CD4-positive, CD25-positive, alpha-beta regulatory T cell (primary cell): ENCODE measurements around the gene IGFL1. TPM values are rescaled to one million over a fixed set of nuclear protein-coding genes. Genes with fewer than 3 reads are reported as not detected.
"Not testable (repeated sequence)": the region's sequence is repeated elsewhere in the genome, so short reads cannot be mapped to it uniquely, and the experiment has no call there.

Source experiments
- ATAC-seq, 2 donors: fragments of 150-1000 bp; cut with Tn5 transposase; one replicate each; pipeline ENCODE4 v1.10.0; 2021; ENCODE audit warnings: low read depth in 2 of 2, moderate number of reproducible peaks in 2 of 2, moderate library complexity in 1 of 2
- DNase-seq, 3 donors: peaks; one replicate each; pipeline versions ENCODE4 v3.0.0 to v3.0.0-alpha.2; 2012 to 2022; ENCODE audit warnings: mixed read lengths in 1 of 3
- H3K27ac ChIP-seq: one replicate; pipeline ENCODE4 v1.7.0; 2013; ENCODE audit warnings: mild to moderate bottlenecking, low read length; ENCODE audit not compliant: insufficient read depth, poor library complexity, severe bottlenecking
- H3K27me3 ChIP-seq: one replicate; pipeline ENCODE4 v1.7.0; 2013; ENCODE audit warnings: low read length; ENCODE audit not compliant: control insufficient read depth, insufficient read depth
- H3K36me3 ChIP-seq: one replicate; pipeline ENCODE4 v1.7.0; 2013; ENCODE audit warnings: mild to moderate bottlenecking, low read length, moderate library complexity; ENCODE audit not compliant: control insufficient read depth, insufficient read depth
- H3K4me1 ChIP-seq: 2 replicates; pipeline ENCODE4 v1.7.0; 2013; ENCODE audit warnings: mild to moderate bottlenecking, low read length; ENCODE audit not compliant: insufficient read depth, control insufficient read depth, poor library complexity, severe bottlenecking
- H3K4me3 ChIP-seq: one replicate; pipeline ENCODE4 v1.7.0; 2013; ENCODE audit warnings: low read depth, mild to moderate bottlenecking, low read length, moderate library complexity
- H3K9me3 ChIP-seq, 2 experiments: 1 replicate in 1 of 2; 2 replicates in 1 of 2; pipeline ENCODE4 v1.7.0; 2013; ENCODE audit warnings: low read length in 2 of 2, mild to moderate bottlenecking in 1 of 2, moderate library complexity in 1 of 2; ENCODE audit not compliant: control insufficient read depth in 2 of 2
- H3K27ac Mint-ChIP-seq, 3 donors: one replicate each; pipeline ENCODE4 v1.8.0; 2020 to 2022; ENCODE audit warnings: mild to moderate bottlenecking in 3 of 3, mixed read lengths in 3 of 3, moderate library complexity in 2 of 3
- H3K27me3 Mint-ChIP-seq: one replicate; pipeline ENCODE4 v1.8.0; 2022; ENCODE audit warnings: mild to moderate bottlenecking, mixed read lengths
- H3K36me3 Mint-ChIP-seq: one replicate; pipeline ENCODE4 v1.8.0; 2020; ENCODE audit warnings: mixed read lengths
- H3K4me1 Mint-ChIP-seq, 4 donors: one replicate each; pipeline ENCODE4 v1.8.0; 2020 to 2022; ENCODE audit warnings: mixed read lengths in 4 of 4, mild to moderate bottlenecking in 1 of 4
- H3K4me3 Mint-ChIP-seq, 4 donors: one replicate each; pipeline ENCODE4 v1.8.0; 2020 to 2022; ENCODE audit warnings: mild to moderate bottlenecking in 4 of 4, mixed read lengths in 4 of 4, moderate library complexity in 3 of 4
- H3K9me3 Mint-ChIP-seq, 7 donors: one replicate each; pipeline ENCODE4 v1.8.0; 2020 to 2022; ENCODE audit warnings: mixed read lengths in 7 of 7, mild to moderate bottlenecking in 3 of 7, moderate library complexity in 2 of 7
- polyA plus RNA-seq, 4 donors: library from polyadenylated mRNA; unstranded; fragments of 300-500 nt; fragmentation: Illumina TruSeq; gene quantifications; one replicate each; pipeline ENCODE4 v1.2.3, GENCODE V29; 2021
- total RNA-seq: library from RNA; stranded (reverse); gene quantifications from one replicate; pipeline ENCODE4 v1.2.3, GENCODE V29; 2022

The IGFL1 gene
- total and polyA plus RNA-seq, 5 donors from 2014 or later: not detected

- Histone ChIP-seq H3K9me3 (no peaks in the 10 kb centered on the region), H3K27ac (no peak overlapping the region), H3K4me3 (no peak overlapping the region), H3K4me1 (no peaks in the 10 kb centered on the region), H3K36me3 (no peaks in the 10 kb centered on the region), H3K27me3 (no peaks in the 10 kb centered on the region)
- Mint-ChIP-seq H3K27ac (no peak overlapping the region), H3K36me3 (no peaks in the 10 kb centered on the region), H3K4me3 (no peak overlapping the region), H3K9me3 (peaks cover 0 to 5% (median 0%) of the 10 kb centered on the region in 7 donors), H3K4me1 (peaks cover 0 to 8% (median 2%) of the 10 kb centered on the region in 4 donors), H3K27me3 (peaks cover 22% of the 10 kb centered on the region)
- no peak for DNase-seq
- no peak for ATAC-seq
Observed at GRCh38 chr19:46221152-46221551, 8.4 kb upstream of the IGFL1 start.

DNA sequence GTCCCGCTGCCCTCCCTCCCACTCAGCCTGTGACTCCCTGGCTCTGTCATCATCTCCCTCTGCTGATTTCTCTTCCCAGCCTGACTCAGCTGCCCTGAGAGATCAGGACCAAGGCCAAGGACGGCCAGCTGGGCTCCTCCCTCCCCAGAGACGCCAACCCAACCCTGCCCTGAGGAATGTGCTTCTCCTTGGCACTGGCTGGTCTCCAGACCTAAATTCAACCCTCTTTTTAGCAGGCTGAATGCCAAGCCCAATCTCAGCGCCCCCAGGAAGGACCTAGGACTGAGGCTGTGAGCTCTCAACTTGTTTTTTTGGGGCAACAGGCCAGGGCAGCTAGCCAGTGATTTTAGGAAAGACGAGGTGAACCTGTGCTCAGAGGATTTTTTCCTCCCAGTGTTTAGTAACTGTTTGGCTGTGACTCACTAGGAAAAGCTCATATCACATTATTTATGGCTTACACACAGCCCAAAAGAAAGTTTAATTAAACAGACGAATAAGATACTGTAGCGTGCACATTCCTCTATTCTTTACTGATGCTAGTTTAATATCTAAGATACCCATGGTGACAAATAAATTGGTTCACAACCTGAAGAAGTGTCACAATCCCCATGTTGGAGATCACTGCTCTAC is 7.4 kb upstream of the IGFL1 start:
- no peak overlapping the region for H3K4me3 ChIP-seq
- Mint-ChIP-seq H3K4me3 (no peak overlapping the region), H3K4me1 (peaks cover 0 to 8% (median 2%) of the 10 kb centered on the region in 4 donors), H3K27ac (no peak overlapping the region), H3K9me3 (peaks cover 0 to 4% (median 0%) of the 10 kb centered on the region in 7 donors), H3K36me3 (no peaks in the 10 kb centered on the region), H3K27me3 (peaks cover 19% of the 10 kb centered on the region)
- ATAC-seq: no peak
- no peaks in the 10 kb centered on the region for H3K9me3 ChIP-seq
- DNase-seq: no peak
- no peaks in the 10 kb centered on the region for H3K4me1 ChIP-seq
- H3K27me3 ChIP-seq: no peaks in the 10 kb centered on the region
- no peak overlapping the region for H3K27ac ChIP-seq
- no peaks in the 10 kb centered on the region for H3K36me3 ChIP-seq

- not testable (repeated sequence) for H3K4me3 ChIP-seq, H3K36me3 ChIP-seq, DNase-seq, H3K4me1 Mint-ChIP-seq, H3K9me3 ChIP-seq, H3K36me3 Mint-ChIP-seq, H3K27ac ChIP-seq, H3K27ac Mint-ChIP-seq, H3K27me3 ChIP-seq, H3K4me3 Mint-ChIP-seq, ATAC-seq, H3K4me1 ChIP-seq, H3K9me3 Mint-ChIP-seq
- H3K27me3 Mint-ChIP-seq: peaks cover 19% of the 10 kb centered on the region
Observed at GRCh38 chr19:46223787-46224186, 5.8 kb upstream of the IGFL1 start.

DNA sequence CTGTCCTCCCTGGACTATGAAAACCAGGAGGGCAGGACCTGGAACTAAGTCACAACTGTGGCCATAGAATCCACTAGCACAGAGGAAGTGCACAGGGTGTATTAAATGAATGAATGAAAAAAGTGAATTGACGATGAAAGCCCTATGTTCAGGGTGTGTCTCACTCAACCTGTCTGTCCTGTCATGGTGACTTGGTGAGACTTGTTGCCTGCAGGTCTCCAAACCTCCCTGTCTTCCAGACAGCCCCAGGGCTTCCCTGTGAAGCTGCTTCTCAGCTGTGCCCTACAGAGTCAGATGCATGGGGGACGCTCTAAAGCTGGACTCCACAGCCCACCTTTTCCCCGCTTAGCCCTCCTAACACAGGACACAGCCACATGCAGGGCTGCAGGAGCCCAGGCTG is 4.8 kb upstream of the IGFL1 start:
- Mint-ChIP-seq H3K36me3 (no peaks in the 10 kb centered on the region), H3K4me1 (peaks cover 0 to 8% (median 2%) of the 10 kb centered on the region in 4 donors), H3K27ac (no peak overlapping the region), H3K4me3 (no peak overlapping the region), H3K9me3 (peaks cover 0 to 3% (median 0%) of the 10 kb centered on the region in 7 donors), H3K27me3 (peaks cover 19% of the 10 kb centered on the region)
- Histone ChIP-seq H3K9me3 (no peaks in the 10 kb centered on the region), H3K27ac (no peak overlapping the region), H3K36me3 (no peaks in the 10 kb centered on the region), H3K4me1 (no peaks in the 10 kb centered on the region), H3K27me3 (no peaks in the 10 kb centered on the region), H3K4me3 (no peak overlapping the region)
- no peak for DNase-seq
- no peak for ATAC-seq

- Histone ChIP-seq H3K36me3 (no peaks in the 10 kb centered on the region), H3K4me1 (no peaks in the 10 kb centered on the region), H3K4me3 (no peak overlapping the region), H3K27me3 (no peaks in the 10 kb centered on the region), H3K9me3 (no peaks in the 10 kb centered on the region), H3K27ac (no peak overlapping the region)
- DNase-seq: peak in 1 of 3 donors; percentile 23
- peaks cover 21% of the 10 kb centered on the region for H3K27me3 Mint-ChIP-seq
- H3K27ac Mint-ChIP-seq: no peak overlapping the region
- no peaks in the 10 kb centered on the region for H3K36me3 Mint-ChIP-seq
- H3K4me3 Mint-ChIP-seq: no peak overlapping the region
- H3K4me1 Mint-ChIP-seq: peaks cover 0 to 8% (median 3%) of the 10 kb centered on the region in 4 donors
- no peak for ATAC-seq
- H3K9me3 Mint-ChIP-seq: peaks cover 0 to 3% (median 0%) of the 10 kb centered on the region in 7 donors
Observed at GRCh38 chr19:46225558-46226004, 4.0 kb upstream of the IGFL1 start.

DNA sequence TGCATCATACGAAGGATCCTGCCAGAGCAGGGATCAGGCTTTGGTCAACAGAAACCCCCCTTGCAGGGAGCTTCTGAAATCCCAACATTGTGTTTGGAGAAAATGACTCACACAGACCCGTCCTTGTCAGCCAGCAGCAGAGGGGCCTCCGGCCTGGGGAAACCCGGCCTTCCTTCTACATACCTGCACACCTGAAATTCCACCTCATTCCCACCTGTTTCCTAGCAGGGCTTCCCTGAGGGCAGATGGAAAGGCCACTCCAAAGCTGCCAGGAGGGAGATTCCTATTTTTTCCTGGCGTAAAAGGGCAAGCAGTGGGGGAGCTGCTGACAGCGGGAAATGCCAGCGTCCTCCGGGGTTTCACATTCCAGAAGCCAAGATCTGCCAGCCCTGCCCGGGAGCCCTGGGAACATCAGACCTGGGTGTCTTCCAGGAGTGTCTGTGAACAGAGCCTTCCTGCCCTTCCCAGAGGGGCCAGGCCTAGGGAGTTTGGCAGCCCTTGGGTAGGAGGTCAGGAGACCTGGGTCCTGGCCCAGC is 3.0 kb upstream of the IGFL1 start:
- H3K36me3 Mint-ChIP-seq: no peaks in the 10 kb centered on the region
- Histone ChIP-seq H3K4me1 (no peaks in the 10 kb centered on the region), H3K27me3 (no peaks in the 10 kb centered on the region), H3K4me3 (no peak overlapping the region), H3K9me3 (no peaks in the 10 kb centered on the region), H3K27ac (no peak overlapping the region), H3K36me3 (no peaks in the 10 kb centered on the region)
- no peak overlapping the region for H3K4me3 Mint-ChIP-seq
- H3K4me1 Mint-ChIP-seq: peaks cover 0 to 8% (median 3%) of the 10 kb centered on the region in 4 donors
- peaks cover 0 to 3% (median 0%) of the 10 kb centered on the region in 7 donors for H3K9me3 Mint-ChIP-seq
- DNase-seq (no peak), ATAC-seq (no peak)
- no peak overlapping the region for H3K27ac Mint-ChIP-seq
- peaks cover 24% of the 10 kb centered on the region for H3K27me3 Mint-ChIP-seq

DNA sequence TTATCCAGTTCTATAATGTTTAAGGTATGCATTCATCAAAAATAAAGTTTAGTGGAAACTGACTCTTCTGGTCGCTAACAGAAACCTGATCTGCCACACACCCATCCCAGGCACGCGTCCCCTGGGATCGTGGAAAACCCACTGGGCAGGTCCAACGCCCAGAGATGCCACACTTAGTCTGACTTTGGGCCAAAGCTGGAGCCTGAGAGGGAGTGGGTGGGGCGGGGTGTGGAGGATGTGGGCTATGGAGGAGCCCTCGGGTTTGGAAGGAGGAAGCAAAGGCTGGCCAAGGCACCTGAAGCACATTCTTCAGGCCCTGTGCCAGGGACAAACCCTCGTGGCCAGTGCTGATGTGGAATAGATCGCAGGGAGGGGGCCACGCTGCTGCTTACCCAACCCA is 2.5 kb downstream of the IGFL1 start:
- ATAC-seq (no peak), DNase-seq (no peak)
- Mint-ChIP-seq H3K9me3 (peaks cover 0 to 2% (median 0%) of the 10 kb centered on the region in 7 donors), H3K36me3 (no peaks in the 10 kb centered on the region), H3K4me3 (no peak overlapping the region), H3K27ac (no peak overlapping the region), H3K4me1 (peaks cover 0 to 2% (median 0%) of the 10 kb centered on the region in 4 donors), H3K27me3 (peaks cover 29% of the 10 kb centered on the region)
- H3K27me3 ChIP-seq: peaks cover 4% of the 10 kb centered on the region
- no peak overlapping the region for H3K27ac ChIP-seq
- H3K36me3 ChIP-seq: no peaks in the 10 kb centered on the region
- H3K4me3 ChIP-seq: no peak overlapping the region
- H3K4me1 ChIP-seq: no peaks in the 10 kb centered on the region
- no peaks in the 10 kb centered on the region for H3K9me3 ChIP-seq

- ATAC-seq (no peak), DNase-seq (no peak)
- no peak overlapping the region for H3K4me3 ChIP-seq
- Mint-ChIP-seq H3K9me3 (peaks cover 0 to 2% (median 0%) of the 10 kb centered on the region in 7 donors), H3K27me3 (peaks cover 29% of the 10 kb centered on the region), H3K4me1 (peaks cover 0 to 2% (median 0%) of the 10 kb centered on the region in 4 donors), H3K36me3 (no peaks in the 10 kb centered on the region), H3K27ac (no peak overlapping the region), H3K4me3 (no peak overlapping the region)
- H3K27me3 ChIP-seq: peaks cover 4% of the 10 kb centered on the region
- H3K27ac ChIP-seq: no peak overlapping the region
- H3K9me3 ChIP-seq: no peaks in the 10 kb centered on the region
- no peaks in the 10 kb centered on the region for H3K36me3 ChIP-seq
- H3K4me1 ChIP-seq: no peaks in the 10 kb centered on the region
Observed at GRCh38 chr19:46232468-46232867, 2.9 kb downstream of the IGFL1 start.
